Stimulated activated naive CD4-positive, alpha-beta T cell treated with Interleukin-2 at 50 U/mL for 16 hours (primary cell): Measurements from ENCODE around the gene OTOP2.
A peak's percentile ranks its signal among the peaks of the same experiment; 100 is the strongest.
"Not testable (repeated sequence)": the region's sequence is repeated elsewhere in the genome, so short reads cannot be mapped to it uniquely, and the experiment has no call there.

ENCODE experiments used
- DNase-seq: peaks from one replicate; lab custom pipeline; 2025; lab: John Stamatoyannopoulos, UW

Gene OTOP2

DNA sequence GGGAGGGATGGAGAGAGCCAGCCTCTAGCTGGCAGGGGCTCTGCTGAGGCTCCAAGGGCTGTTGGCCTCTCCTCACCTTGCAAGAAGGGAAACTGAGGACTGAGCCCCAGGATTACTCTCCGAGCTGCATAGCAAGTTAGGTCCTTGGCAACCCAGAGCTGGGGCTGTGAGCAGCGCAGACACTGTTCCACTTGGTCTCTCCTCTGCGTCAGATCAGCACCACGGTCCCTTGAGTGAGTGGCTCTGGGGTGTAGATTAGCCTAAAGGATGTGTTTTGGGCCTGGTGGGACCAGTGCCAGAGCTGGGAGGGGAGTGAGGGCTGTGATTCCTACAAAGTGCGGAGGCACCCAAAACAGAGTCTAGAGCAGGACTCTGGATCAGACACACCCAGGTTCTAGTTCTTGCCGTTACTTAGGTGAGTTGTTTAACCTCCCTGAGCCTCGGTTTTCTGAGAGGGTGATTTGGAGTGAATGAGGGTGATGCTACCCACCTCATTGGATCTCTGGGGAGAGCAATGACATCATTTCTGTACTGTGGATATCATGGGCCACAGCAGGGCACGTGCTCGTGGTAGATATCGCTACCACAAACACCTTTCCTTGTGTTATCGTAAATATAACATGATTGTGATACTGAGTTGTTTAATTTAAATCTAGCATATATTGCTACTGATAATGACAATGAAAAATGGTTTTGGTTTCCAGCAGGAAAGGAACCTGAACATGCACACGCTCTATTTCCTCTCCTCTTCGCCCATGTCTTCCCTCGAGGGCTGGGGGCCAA is 22.5 kb upstream of the OTOP2 start:
- DNase-seq: no peak

- DNase-seq: no peak
Measured at GRCh38 chr17:74903034-74903433, 21.0 kb upstream of the OTOP2 start.

DNA sequence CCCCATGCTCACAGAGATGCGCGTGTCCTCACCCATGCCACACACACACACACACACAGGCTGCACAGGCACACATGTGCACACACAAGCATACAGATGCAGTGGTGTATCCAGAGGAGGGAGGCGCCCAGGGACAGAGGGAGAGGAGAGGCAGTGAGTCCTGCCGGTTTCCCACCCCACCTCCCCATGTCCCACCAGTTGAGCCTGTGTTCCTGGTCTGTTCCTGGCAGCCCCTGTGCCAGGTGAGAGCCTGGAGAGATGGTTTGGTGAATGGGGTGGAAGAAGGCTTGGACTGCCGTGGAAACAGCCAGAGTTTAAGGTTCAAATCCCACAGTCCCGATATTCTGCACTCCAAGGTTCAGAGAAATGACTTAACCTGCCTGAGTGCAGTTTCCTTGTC is 20.4 kb upstream of the OTOP2 start:
- no peak for DNase-seq

DNA sequence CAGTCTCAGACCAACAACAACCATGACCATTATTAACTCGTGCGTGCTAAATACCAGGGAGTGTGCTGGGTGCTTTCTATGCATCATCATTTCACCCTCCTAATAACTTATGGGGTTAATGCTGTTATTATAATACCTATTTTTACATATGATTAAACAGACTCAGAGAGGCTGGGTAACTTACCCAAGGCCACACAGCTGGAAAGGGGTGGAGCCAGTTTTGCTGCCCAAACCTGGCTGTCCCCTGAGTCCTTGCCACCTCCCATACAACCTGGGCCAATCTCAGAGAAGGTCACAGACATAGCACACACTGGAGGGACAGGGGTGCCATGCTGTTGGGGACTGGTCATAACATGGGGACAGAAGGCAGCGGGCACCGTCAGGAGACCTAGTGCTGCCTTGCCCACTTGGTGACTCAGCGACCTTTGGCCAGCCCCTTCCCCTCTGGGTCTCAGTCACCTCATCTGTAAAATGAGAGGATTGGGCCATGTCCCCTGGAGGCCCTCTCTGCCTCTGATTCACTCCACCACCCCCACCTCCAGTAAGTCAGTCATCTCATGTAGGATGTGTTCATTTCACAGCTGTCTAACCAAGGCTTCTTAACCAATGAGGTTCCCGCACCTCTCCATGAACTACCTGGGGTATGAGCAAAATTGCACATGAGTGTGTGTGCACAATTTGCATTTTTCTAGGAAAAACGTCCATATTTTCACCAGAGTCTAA is 19.2 kb upstream of the OTOP2 start:
- DNase-seq: no peak

DNA sequence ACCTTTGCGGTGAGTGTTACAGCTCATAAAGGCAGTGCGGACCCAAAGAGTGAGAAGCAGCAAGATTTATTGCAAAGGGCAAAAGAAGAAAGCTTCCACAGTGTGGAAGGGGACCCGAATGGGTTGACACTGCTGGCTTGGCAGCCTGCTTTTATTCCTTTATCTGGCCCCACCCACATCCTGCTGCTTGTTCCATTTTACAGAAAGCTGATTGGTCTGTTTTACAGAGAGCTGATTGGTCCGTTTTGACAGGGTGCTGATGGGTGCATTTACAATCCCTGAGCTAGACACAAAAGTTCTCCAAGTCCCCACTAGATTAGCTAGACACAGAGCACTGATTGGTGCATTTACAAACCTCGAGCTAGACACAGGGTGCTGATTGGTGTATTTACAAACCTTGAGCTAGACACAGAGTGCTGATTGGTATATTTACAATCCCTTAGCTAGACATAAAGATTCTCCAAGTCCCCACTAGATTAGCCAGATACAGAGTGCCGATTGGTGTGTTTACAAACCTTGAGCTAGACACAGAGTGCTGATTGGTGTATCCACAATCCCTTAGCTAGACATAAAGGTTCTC is 17.8 kb upstream of the OTOP2 start:
- not testable (repeated sequence) for DNase-seq

DNA sequence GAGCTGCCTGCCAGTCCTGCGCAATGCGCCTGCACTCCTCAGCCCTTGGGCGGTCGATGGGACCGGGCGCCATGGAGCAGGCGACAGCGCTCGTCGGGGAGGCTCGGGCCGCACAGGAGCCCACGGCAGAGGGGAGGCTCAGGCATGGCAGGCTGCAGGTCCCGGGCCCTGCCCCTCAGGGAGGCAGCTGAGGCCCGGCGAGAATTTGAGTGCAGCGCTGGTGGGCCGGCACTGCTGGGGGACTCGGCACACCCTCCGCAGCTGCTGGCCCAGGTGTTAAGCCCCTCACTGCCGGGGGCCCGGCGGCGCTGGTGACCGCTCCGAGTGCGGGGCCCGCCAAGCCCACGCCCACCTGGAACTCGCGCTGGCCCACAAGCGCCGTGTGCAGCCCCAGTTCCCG is 17.1 kb upstream of the OTOP2 start:
- no peak for DNase-seq

DNA sequence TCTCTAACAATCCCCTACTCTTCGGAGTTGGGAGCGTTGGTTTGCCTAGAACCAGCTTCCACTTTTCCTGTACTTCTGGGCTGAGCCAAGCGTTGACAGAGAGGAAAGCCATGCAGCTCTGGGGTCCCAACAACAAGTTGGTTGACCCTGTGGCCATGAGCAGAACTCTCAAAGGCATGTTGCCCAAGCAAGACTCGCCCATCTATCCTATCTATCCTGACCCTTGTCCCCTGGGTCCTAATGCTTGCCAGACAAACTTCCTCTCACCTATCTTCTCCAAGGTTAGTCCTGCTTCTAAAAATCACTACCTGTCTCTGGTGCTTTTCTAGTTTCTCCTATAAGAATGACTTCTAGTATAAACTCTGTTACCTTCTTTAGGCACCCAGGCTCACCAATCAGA is 15.0 kb upstream of the OTOP2 start:
- not testable (repeated sequence) for DNase-seq

DNA sequence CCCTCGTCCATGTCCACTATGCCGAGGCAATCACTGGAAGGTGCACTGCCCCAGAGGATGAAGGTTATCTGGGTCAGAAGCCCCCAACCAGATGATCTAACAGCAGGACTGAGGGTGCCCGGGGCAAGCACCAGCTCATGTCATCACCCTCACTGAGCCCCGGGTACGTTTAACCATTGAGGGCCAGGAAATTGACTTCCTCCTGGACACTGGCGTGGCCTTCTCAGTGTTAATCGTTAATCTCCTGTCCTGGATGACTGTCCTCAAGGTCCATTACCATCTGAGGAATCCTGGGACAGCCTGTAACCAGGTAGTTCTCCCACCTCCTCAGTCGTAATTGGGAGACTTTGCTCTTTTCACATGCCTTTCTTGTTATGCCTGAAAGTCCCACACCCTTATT is 12.7 kb upstream of the OTOP2 start:
- not testable (repeated sequence) for DNase-seq

DNA sequence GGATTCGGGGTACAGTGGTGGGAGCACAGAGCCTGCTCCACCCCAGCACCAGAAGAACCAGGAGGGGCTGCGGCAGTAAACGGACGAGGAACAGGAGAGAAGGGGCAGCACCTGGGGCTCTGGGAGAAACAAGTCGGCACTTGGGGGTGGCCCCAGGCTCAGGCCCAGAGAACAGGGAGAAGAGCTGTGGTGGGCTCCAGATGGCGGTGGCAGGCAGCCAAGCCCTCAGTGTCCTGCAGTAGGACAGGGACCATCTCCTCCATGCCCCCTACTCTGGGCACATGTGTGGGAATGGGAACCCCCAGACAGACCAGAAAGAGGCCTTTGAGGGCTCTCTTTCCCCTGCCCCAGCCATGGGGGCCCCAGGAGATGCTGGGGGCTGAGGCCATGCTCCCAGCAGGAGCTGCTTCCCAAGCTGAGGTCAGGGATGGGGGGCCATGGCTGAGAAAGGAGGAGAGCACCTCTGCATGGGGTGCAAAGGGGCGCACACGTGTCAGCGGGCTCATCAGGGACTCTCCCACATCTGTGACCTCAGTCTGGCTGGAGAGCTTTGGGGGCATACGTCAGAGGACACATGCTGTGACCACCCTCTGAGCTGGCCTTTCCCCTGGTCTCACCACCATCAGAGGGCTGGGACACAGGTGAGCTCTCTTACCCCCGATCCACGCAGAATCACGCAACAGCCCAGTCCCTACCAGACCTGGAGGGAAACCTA is 7.8 kb upstream of the OTOP2 start:
- no peak for DNase-seq

- DNase-seq: no peak
Measured at GRCh38 chr17:74916851-74917199, 7.2 kb upstream of the OTOP2 start.

DNA sequence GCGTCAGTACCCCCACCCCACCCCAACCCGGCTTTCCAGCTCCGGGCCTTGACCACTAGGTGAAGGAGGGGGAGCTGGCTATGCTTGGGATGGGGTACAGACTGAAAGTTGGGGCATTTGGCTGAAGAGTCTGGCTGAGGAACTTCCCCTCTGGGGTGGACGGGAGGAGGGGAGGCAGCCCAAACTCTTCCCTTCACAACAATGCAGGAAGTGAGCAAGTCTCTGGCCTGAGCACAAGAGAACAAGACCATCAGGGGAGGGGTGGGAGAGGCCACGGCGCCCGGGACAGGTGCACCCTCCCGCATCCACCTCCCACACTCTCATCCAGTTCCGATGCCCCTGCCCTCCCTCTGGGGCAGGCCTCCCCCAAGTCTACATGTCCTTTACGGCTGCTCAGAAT is 6.6 kb upstream of the OTOP2 start:
- DNase-seq: no peak

GRCh38 chr17:74918906-74919305 is 5.2 kb upstream of the OTOP2 start:
- DNase-seq: no peak

DNA sequence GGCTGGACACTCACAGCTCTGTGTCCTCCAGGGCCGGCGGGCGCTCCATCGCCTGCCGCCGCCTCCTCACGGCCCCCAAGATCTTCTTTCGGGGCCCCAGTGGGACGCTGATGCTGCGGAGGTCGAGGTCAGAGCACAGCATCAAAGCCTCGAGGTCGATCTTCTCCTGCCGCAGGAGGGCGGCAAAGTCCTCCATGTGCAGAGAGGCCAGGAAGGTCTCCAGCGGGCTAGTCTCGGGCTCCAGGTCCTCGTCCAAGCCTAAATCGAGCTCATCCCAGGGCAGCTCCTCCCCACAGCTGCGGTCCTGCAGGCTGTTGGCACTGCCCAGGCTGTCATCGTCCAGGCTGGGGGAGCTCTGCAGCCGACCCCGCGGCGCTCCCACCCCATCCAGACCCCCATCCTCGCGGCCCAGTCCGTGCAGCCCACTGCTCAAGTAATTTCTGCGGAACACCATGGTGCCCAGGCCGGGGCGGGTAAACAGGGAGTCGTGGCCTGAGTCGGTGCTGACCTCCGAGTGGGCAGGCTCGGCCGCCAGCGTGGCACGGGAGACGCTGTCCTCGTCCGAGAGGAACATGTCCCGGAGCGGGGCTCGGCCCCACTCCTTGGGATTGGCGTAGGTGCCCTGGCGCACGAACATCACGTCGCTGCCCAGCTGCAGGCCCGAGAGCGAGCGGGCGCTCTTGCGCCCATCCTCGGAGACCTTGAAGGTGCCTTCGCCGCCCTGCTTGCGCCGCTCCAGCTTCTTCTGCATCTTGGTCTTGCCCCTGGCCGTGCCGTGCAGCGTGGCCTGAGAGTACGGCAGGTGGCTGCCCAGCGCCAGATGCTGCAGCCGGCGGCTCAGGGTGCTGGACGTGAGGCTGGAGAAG is 4.4 kb upstream of the OTOP2 start:
- DNase-seq: no peak

DNA sequence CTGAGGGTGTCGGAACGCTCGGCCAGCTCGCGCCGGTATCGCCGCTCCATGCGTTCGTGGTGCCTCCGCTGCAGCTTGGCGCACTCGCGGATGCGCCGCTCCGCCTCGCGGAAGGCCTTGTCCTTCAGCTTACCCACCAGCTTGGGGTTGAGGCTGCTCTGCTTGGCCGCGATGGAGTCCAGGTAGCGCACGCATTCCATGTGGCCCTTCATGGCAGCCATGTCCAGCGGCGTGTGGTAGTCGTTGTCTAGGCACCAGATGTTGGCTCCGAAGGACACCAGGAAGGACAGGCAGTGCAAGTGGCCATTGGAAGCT is 3.8 kb upstream of the OTOP2 start:
- no peak for DNase-seq

DNA sequence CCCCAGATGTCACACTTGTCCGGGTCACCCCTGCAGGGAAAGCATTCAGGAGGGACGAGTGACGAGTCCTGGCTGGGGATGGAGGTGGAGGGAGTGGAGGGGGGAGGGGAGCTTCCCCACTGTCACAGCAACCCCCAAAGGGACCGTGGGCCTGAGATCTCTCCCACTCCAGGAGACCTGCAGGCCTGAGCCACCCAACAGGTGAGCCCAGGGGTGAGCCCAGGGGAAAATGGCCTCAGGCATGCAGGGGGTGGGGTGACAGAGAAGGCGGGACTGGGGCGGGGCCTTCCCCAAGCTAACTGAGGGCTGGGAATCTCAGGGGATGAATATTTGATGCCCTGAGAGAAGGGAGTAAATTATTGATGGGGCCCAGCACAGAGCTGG is 3.4 kb upstream of the OTOP2 start:
- no peak for DNase-seq

GRCh38 chr17:74921026-74921681 is 2.9 kb upstream of the OTOP2 start:
- no peak for DNase-seq

- no peak for DNase-seq
Measured at GRCh38 chr17:74921769-74922168, 2.3 kb upstream of the OTOP2 start.

DNA sequence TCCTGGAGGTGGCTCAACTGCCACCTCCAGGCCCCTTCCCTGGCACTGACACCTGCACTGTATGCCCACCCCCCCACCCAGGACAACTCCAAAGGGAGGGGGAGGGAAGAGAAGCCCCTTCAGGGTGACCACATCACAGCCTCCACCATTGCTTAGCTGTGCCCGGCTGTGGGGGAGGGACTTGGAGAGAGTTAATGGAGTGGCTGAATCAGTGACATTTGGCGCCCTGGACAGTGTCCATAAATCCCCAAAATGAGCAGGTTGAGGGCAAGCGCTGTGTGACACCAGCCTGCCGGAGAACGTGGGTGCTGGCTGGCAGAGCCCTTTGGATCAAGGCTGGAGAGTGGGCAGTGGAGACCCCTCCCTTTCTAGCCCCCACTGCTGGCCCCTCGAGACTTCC is 1.9 kb upstream of the OTOP2 start:
- no peak for DNase-seq

DNA sequence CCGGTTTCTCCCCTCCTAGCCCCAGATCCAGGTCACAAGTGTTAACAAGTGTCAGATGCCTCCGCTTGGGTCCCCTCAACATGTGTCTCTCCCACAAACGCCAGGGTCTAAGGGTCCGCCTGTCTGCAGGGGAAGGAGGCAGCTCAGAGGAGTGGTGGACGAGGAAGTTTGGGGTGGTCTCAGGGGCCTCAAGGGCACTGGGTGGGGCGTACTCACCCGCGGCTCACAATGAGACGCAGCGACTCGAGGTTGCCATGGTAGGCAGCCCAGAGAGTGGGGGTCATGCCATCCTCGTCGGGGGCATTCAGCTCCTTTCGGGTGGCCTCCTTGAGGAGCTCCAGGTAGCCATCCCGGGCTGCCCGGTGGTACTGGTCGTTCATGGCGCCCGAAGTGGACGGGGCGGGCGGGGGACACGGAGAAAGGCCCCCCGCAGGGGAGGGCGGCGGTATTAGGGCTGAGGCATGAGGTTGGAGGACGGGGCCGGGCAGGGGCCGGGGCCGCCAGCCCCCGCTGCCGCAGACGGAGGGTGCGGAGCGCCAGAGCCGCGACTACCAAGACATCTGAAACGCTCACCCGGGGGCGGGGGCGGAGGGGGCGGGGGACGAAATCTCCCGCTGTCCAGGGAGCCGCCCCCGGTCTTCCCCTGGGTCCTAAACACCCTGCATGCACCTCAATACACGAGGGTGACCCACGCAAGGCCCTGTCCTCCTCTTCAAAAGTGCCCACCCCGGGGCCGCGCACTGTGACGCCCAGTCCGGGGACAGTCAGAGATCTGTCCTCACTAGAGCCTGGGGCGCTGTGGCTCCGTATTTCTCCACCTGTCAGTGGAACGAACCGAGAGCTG is 1.2 kb upstream of the OTOP2 start, which contains the start of gene USH1G:
Gene USH1G (minus strand): TSS at position 562 of the 844 bp plus-strand sequence. CDS start 182 bp downstream, at position 380.
- DNase-seq: no peak

GRCh38 chr17:74923538-74924249 is 379 bp upstream of the OTOP2 start:
- DNase-seq: peak; percentile 58
